Liver (tissue), 9 donors: Measurements from ENCODE around the gene CLDN20. TPM values are rescaled to one million over a fixed set of nuclear protein-coding genes. Genes with fewer than 3 reads are reported as not detected.

Experiments
- DNase-seq: peaks from one replicate; pipeline ENCODE4 v3.0.0-alpha.2; 2017; ENCODE audit warnings: low spot score
- H3K27ac ChIP-seq, 2 donors: one replicate each; pipeline ENCODE4 v1.7.0; 2013; ENCODE audit warnings: inconsistent platforms in 2 of 2, low read length in 2 of 2, control low read depth in 1 of 2, low read depth in 1 of 2, mild to moderate bottlenecking in 1 of 2
- H3K27me3 ChIP-seq, 4 donors: one replicate each; pipeline versions ENCODE4 v1.6.1 to v1.7.0; 2013; ENCODE audit warnings: low read length in 3 of 4, inconsistent platforms in 1 of 4, mild to moderate bottlenecking in 1 of 4, moderate library complexity in 1 of 4; ENCODE audit not compliant: control insufficient read depth in 4 of 4, insufficient read depth in 4 of 4
- H3K36me3 ChIP-seq, 4 donors: one replicate each; pipeline versions ENCODE4 v1.6.1 to v1.7.0; 2013; ENCODE audit warnings: low read length in 3 of 4, mild to moderate bottlenecking in 3 of 4, low read depth in 1 of 4, moderate library complexity in 1 of 4; ENCODE audit not compliant: control insufficient read depth in 4 of 4, insufficient read depth in 3 of 4
- H3K4me1 ChIP-seq, 4 donors: one replicate each; pipeline versions ENCODE4 v1.6.1 to v1.7.0; 2013; ENCODE audit warnings: low read length in 3 of 4, mild to moderate bottlenecking in 3 of 4, moderate library complexity in 1 of 4; ENCODE audit not compliant: control insufficient read depth in 4 of 4, insufficient read depth in 4 of 4
- H3K4me3 ChIP-seq, 3 donors: one replicate each; pipeline versions ENCODE4 v1.6.1 to v1.7.0; 2013; ENCODE audit warnings: low read length in 3 of 3, control low read depth in 1 of 3, low read depth in 1 of 3, mild to moderate bottlenecking in 1 of 3
- H3K9ac ChIP-seq, 2 donors: one replicate each; pipeline ENCODE4 v1.7.0; 2013; ENCODE audit warnings: low read length in 2 of 2, mild to moderate bottlenecking in 2 of 2, moderate library complexity in 2 of 2, control low read depth in 1 of 2, low read depth in 1 of 2
- H3K9me3 ChIP-seq, 4 donors: one replicate each; pipeline versions ENCODE4 v1.6.1 to v1.7.0; 2013; ENCODE audit warnings: low read length in 3 of 4; ENCODE audit not compliant: control insufficient read depth in 4 of 4
- CTCF ChIP-seq: fragments of 150-350 bp; IDR thresholded peaks from 2 replicates; pipeline ENCODE4 v1.5.1; 2017; ENCODE audit warnings: improper control_type of control experiment, low read depth, low read length; ENCODE audit not compliant: missing input control
- EGR1 ChIP-seq, 2 donors: IDR thresholded peaks; 2 replicates each; pipeline ENCODE4 v1.6.1; 2016 to 2018; ENCODE audit warnings: antibody characterized with exemption in 2 of 2, low read depth in 2 of 2
- FOXA1 ChIP-seq: IDR thresholded peaks from 2 replicates; pipeline ENCODE4 v1.6.1; 2016; ENCODE audit warnings: antibody characterized with exemption
- FOXA2 ChIP-seq: IDR thresholded peaks from 2 replicates; pipeline ENCODE4 v1.6.1; 2016; ENCODE audit warnings: antibody characterized with exemption
- GABPA ChIP-seq, 2 donors: IDR thresholded peaks in 1 of 2; conservative IDR thresholded peaks in 1 of 2; 2 replicates each; pipeline ENCODE4 v1.6.1; 2016; ENCODE audit warnings: antibody characterized with exemption in 2 of 2, mild to moderate bottlenecking in 1 of 2, moderate library complexity in 1 of 2
- HNF4A ChIP-seq, 2 donors: conservative IDR thresholded peaks; 2 replicates each; pipeline ENCODE4 v1.6.1; 2016; ENCODE audit warnings: antibody characterized with exemption in 2 of 2, mild to moderate bottlenecking in 2 of 2
- HNF4G ChIP-seq: IDR thresholded peaks from 2 replicates; pipeline ENCODE4 v1.6.1; 2016; ENCODE audit warnings: antibody characterized with exemption
- JUND ChIP-seq, 2 donors: IDR thresholded peaks; 2 replicates each; pipeline ENCODE4 v1.6.1; 2016; ENCODE audit warnings: antibody characterized with exemption in 2 of 2
- NR2F2 ChIP-seq: IDR thresholded peaks from 2 replicates; pipeline ENCODE4 v1.6.1; 2016; ENCODE audit warnings: antibody characterized with exemption
- RAD21 ChIP-seq, 2 donors: IDR thresholded peaks; 2 replicates each; pipeline ENCODE4 v1.6.1; 2016; ENCODE audit warnings: antibody characterized with exemption in 2 of 2, mild to moderate bottlenecking in 2 of 2
- RXRA ChIP-seq, 2 donors: IDR thresholded peaks; 2 replicates each; pipeline ENCODE4 v1.6.1; 2017 to 2018; ENCODE audit warnings: antibody characterized with exemption in 2 of 2, mild to moderate bottlenecking in 1 of 2
- SP1 ChIP-seq: IDR thresholded peaks from 2 replicates; pipeline ENCODE4 v1.6.1; 2018; ENCODE audit warnings: antibody characterized with exemption, mild to moderate bottlenecking
- TAF1 ChIP-seq: conservative IDR thresholded peaks from 2 replicates; pipeline ENCODE4 v1.6.1; 2016; ENCODE audit warnings: antibody characterized with exemption, mild to moderate bottlenecking
- YY1 ChIP-seq: IDR thresholded peaks from 2 replicates; pipeline ENCODE4 v1.6.1; 2016; ENCODE audit warnings: antibody characterized with exemption, mild to moderate bottlenecking
- WGBS: extraction: QIAGEN DNeasy Blood & Tissue Kit; methylation state at CpG from one replicate; pipeline ENCODE4 v1.1.7; 2013; 5-methylcytosine and 5-hydroxymethylcytosine counted together
- polyA plus RNA-seq, 2 donors: library from polyadenylated mRNA; stranded (reverse) in 1 of 2; unstranded in 1 of 2; fragments of 200-250 nt in 1 of 2; fragments of >200 nt in 1 of 2; fragmentation: Nextera tagmentation in 1 of 2; extraction: Ambion mirVana in 1 of 2; gene quantifications; one replicate each; pipeline versions ENCODE4 v1.2.1 to v1.2.3, GENCODE V29; 2013 to 2015
- total RNA-seq, 2 donors: library from RNA; depleted of rRNA; stranded (reverse); fragments of >200 nt; gene quantifications; one replicate each; pipeline ENCODE4 v1.2.3, GENCODE V29; 2014
- TF ChIP-seq, protein P1 (sequence below): IDR thresholded peaks from 2 replicates; pipeline ENCODE4 v1.6.1; 2016; ENCODE audit warnings: antibody characterized with exemption
- TF ChIP-seq, protein P2 (sequence below): IDR thresholded peaks from 2 replicates; pipeline ENCODE4 v1.6.1; 2016; ENCODE audit warnings: antibody characterized with exemption
- TF ChIP-seq, protein P3 (sequence below): IDR thresholded peaks from 2 replicates; pipeline ENCODE4 v1.6.1; 2016; ENCODE audit warnings: antibody characterized with exemption
- TF ChIP-seq, protein P4 (sequence below): IDR thresholded peaks from 2 replicates; pipeline ENCODE4 v1.6.1; 2016; ENCODE audit warnings: antibody characterized with exemption, mild to moderate bottlenecking
- donor health status: healthy.
- donor health status: healthy.
- donor health status: healthy.
- donor health status: healthy.
- donor health status: healthy.

Gene CLDN20
- total and polyA plus RNA-seq, 4 donors, result 0.26 TPM; not detected in 3

DNA sequence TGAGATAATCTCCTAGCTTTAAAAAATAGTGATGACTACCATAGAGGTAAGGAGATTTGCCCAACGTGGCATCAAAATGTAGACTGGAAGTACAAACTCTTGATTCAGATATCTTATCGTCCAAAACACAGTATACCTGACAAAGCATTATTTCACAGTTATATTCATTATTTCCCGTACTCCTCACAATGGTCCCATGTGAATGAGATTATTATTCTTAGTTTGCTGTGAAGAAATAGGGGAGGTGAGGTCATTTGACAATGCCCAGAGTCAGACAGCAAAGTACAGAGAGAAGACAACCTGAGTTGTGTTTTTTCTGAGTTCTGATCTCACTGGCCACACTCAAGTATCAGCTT lies 51.7 kb downstream of the CLDN20 start:
- Histone ChIP-seq H3K9ac (peak overlapping the region; percentile 52 to 92), H3K27ac (peak overlapping the region; percentile 93 to 96), H3K4me3 (peak overlapping the region; percentile 77 to 97 (median 95)), H3K27me3 (no peaks in the 10 kb centered on the region), H3K9me3 (no peaks in the 10 kb centered on the region), H3K36me3 (peaks cover 0 to 3% (median 0%) of the 10 kb centered on the region in 4 donors), H3K4me1 (peaks cover 0 to 14% (median 9%) of the 10 kb centered on the region in 4 donors)
- no peak for TF ChIP-seq CTCF
- TF ChIP-seq JUND (IDR thresholded peaks at IDR 0.05), result peak in 1 of 2 donors; percentile 54
- TF ChIP-seq, protein P1, sequence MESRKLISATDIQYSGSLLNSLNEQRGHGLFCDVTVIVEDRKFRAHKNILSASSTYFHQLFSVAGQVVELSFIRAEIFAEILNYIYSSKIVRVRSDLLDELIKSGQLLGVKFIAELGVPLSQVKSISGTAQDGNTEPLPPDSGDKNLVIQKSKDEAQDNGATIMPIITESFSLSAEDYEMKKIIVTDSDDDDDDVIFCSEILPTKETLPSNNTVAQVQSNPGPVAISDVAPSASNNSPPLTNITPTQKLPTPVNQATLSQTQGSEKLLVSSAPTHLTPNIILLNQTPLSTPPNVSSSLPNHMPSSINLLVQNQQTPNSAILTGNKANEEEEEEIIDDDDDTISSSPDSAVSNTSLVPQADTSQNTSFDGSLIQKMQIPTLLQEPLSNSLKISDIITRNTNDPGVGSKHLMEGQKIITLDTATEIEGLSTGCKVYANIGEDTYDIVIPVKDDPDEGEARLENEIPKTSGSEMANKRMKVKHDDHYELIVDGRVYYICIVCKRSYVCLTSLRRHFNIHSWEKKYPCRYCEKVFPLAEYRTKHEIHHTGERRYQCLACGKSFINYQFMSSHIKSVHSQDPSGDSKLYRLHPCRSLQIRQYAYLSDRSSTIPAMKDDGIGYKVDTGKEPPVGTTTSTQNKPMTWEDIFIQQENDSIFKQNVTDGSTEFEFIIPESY, result no peak
- no peak for DNase-seq
- WGBS, result 12% methylated on average over 3 of the region's 3 CpGs

DNA sequence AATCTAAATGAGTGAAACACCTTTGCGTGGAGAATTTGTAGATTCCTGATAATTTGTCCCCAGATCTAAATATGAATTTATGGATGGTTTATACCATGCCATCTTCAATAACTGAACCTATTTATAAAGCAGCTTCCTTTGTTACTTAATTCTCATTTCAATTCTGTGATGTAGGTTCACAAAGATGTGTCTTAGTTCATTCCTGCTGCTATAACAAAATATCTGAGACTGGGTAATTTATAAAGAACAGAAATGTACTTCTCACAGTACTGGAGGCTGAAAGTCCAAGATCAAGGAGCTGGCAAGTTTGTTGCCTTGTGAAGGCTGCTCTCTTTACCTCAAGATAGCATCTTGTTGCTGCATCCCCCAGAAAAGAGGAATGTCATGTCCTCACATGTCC lies 52.6 kb downstream of the CLDN20 start:
- no peak for DNase-seq
- Histone ChIP-seq H3K27ac (no peak overlapping the region), H3K9me3 (no peaks in the 10 kb centered on the region), H3K4me1 (peaks cover 0 to 10% (median 8%) of the 10 kb centered on the region in 4 donors), H3K27me3 (no peaks in the 10 kb centered on the region), H3K4me3 (no peak overlapping the region), H3K9ac (no peak overlapping the region), H3K36me3 (peaks cover 0 to 1% (median 0%) of the 10 kb centered on the region in 4 donors)
- WGBS, result 84% methylated on average over 1 of the region's 1 CpG
- TF ChIP-seq EGR1 (IDR thresholded peaks at IDR 0.05; ENCODE audit: low read depth in 2 of 2) (no peak), SP1 (no peak), RAD21 (IDR thresholded peaks at IDR 0.05) (no peak), HNF4G (no peak), HNF4A (conservative IDR thresholded peaks at IDR 0.05) (no peak), RXRA (IDR thresholded peaks at IDR 0.05) (no peak), YY1 (no peak), NR2F2 (no peak), JUND (IDR thresholded peaks at IDR 0.05) (no peak), CTCF (no peak), FOXA1 (no peak), GABPA (IDR thresholded peaks at IDR 0.05 in 1 of 2, conservative IDR thresholded peaks at IDR 0.05 in 1 of 2) (no peak), FOXA2 (no peak), TAF1 (no peak)
- TF ChIP-seq, protein P1, result no peak
- TF ChIP-seq, protein P2, sequence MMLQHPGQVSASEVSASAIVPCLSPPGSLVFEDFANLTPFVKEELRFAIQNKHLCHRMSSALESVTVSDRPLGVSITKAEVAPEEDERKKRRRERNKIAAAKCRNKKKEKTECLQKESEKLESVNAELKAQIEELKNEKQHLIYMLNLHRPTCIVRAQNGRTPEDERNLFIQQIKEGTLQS, result no peak
- TF ChIP-seq, protein P3, sequence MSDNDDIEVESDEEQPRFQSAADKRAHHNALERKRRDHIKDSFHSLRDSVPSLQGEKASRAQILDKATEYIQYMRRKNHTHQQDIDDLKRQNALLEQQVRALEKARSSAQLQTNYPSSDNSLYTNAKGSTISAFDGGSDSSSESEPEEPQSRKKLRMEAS, result no peak
- TF ChIP-seq, protein P4, sequence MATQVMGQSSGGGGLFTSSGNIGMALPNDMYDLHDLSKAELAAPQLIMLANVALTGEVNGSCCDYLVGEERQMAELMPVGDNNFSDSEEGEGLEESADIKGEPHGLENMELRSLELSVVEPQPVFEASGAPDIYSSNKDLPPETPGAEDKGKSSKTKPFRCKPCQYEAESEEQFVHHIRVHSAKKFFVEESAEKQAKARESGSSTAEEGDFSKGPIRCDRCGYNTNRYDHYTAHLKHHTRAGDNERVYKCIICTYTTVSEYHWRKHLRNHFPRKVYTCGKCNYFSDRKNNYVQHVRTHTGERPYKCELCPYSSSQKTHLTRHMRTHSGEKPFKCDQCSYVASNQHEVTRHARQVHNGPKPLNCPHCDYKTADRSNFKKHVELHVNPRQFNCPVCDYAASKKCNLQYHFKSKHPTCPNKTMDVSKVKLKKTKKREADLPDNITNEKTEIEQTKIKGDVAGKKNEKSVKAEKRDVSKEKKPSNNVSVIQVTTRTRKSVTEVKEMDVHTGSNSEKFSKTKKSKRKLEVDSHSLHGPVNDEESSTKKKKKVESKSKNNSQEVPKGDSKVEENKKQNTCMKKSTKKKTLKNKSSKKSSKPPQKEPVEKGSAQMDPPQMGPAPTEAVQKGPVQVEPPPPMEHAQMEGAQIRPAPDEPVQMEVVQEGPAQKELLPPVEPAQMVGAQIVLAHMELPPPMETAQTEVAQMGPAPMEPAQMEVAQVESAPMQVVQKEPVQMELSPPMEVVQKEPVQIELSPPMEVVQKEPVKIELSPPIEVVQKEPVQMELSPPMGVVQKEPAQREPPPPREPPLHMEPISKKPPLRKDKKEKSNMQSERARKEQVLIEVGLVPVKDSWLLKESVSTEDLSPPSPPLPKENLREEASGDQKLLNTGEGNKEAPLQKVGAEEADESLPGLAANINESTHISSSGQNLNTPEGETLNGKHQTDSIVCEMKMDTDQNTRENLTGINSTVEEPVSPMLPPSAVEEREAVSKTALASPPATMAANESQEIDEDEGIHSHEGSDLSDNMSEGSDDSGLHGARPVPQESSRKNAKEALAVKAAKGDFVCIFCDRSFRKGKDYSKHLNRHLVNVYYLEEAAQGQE, result no peak
